ENCODE data around the gene AGER.

- TF ChIP-seq PBX3 (IDR thresholded peaks at IDR 0.05) (no peak), ESRRA (IDR thresholded peaks at IDR 0.05; ENCODE audit: borderline replicate concordance, low read length) (no peak), CTCF (IDR thresholded peaks at IDR 0.05) (no peak), CBX2 (IDR thresholded peaks at IDR 0.05; ENCODE audit: borderline replicate concordance, low read depth) (no peak)
Measured at GRCh38 chr6:32131439-32131948, 52.6 kb downstream of the AGER start.

All from A549 (cell line).